ENCODE measurements around the gene CIBAR2.

DNA sequence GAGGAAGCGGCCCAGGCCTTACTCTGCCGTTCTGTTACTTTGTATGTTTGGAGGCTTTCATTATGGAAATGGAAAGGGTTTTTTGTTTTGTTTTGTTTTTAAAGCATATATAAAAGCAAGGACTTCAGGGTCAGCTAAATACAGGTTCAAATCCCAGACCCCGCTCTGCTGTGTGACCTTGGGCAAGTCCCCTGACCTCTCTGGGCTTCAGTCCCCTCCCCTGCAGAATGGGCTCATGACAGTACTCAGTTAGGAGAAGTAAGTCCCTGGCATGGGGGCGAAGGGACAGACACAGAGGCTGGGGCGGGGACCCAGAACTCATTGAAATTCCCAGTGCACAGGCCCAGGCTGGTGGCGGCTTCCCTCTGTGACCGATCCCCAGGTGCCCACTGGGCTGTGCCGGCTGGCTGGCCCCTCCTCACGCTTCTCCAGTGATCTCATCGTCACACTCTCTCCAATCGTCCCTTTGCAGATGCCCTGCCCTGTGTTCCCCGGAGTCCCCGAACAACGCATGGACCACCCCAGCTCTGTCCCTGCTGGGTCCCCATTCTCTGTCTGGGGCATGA lies 979 bp upstream of the CIBAR2 start:
- no peak for TF ChIP-seq CTCF (IDR thresholded peaks at IDR 0.05; ENCODE audit: insufficient read depth, low read length)
- TF ChIP-seq, protein P1, sequence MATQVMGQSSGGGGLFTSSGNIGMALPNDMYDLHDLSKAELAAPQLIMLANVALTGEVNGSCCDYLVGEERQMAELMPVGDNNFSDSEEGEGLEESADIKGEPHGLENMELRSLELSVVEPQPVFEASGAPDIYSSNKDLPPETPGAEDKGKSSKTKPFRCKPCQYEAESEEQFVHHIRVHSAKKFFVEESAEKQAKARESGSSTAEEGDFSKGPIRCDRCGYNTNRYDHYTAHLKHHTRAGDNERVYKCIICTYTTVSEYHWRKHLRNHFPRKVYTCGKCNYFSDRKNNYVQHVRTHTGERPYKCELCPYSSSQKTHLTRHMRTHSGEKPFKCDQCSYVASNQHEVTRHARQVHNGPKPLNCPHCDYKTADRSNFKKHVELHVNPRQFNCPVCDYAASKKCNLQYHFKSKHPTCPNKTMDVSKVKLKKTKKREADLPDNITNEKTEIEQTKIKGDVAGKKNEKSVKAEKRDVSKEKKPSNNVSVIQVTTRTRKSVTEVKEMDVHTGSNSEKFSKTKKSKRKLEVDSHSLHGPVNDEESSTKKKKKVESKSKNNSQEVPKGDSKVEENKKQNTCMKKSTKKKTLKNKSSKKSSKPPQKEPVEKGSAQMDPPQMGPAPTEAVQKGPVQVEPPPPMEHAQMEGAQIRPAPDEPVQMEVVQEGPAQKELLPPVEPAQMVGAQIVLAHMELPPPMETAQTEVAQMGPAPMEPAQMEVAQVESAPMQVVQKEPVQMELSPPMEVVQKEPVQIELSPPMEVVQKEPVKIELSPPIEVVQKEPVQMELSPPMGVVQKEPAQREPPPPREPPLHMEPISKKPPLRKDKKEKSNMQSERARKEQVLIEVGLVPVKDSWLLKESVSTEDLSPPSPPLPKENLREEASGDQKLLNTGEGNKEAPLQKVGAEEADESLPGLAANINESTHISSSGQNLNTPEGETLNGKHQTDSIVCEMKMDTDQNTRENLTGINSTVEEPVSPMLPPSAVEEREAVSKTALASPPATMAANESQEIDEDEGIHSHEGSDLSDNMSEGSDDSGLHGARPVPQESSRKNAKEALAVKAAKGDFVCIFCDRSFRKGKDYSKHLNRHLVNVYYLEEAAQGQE (IDR thresholded peaks at IDR 0.05; ENCODE audit: insufficient replicate concordance, low read depth), result no peak

Data from HL-60 (cell line).